ENCODE measurements around the gene STPG4. TPM values are rescaled to one million over a fixed set of nuclear protein-coding genes. Genes with fewer than 3 reads are reported as not detected.

STPG4 gene
- total RNA-seq, 1 experiment from 2014 or later = 0.13 TPM

GRCh38 chr2:47075361-47076125 lies 79.6 kb downstream of the STPG4 start:
- Mint-ChIP-seq H3K4me3 (no peak overlapping the region; a peak in 1 of 5 replicates), H3K27me3 (ENCODE audit: low read depth) (no peaks in the 10 kb centered on the region; the same call in 1 of the 2 replicates), H3K4me1 (peaks cover 62 to 70% of the 10 kb centered on the region in 2 experiments), H3K36me3 (ENCODE audit: insufficient read depth in 1 of 3, low read depth in 3 of 3) (peaks cover 0 to 3% (median 0%) of the 10 kb centered on the region in 3 experiments; a peak in 2 of 7 replicates), H3K27ac (peak overlapping the region; percentile 58 to 94 (median 81); a peak in 6 of 7 replicates), H3K9me3 (no peaks in the 10 kb centered on the region)
- Histone ChIP-seq H4K91ac (ENCODE audit: insufficient read length, low read depth, low read length) (peak overlapping the region; percentile 33), H2BK15ac (ENCODE audit: low read depth, low read length) (no peak overlapping the region), H3K27ac (ENCODE audit: insufficient read length, low read depth, low read length) (no peak overlapping the region), H2BK12ac (ENCODE audit: insufficient read length, low read depth, low read length) (no peak overlapping the region), H4K5ac (ENCODE audit: insufficient read length, low read depth, low read length) (no peak overlapping the region), H3K56ac (ENCODE audit: insufficient read length, low read depth, low read length) (no peak overlapping the region), H3K79me2 (ENCODE audit: insufficient read depth, low read length) (no peaks in the 10 kb centered on the region), H3K27me3 (ENCODE audit: insufficient read depth, low read length) (no peaks in the 10 kb centered on the region), H3K18ac (ENCODE audit: insufficient read length, low read depth, low read length) (peak overlapping the region; percentile 62), H3K9me3 (ENCODE audit: control insufficient read depth, low read depth, low read length) (no peaks in the 10 kb centered on the region), H3K4me1 (ENCODE audit: insufficient read depth, low read length) (peaks cover 16% of the 10 kb centered on the region; the same call in 1 of the 2 replicates), H3K9ac (ENCODE audit: extremely low read depth, insufficient read length, low read length) (no peak overlapping the region), H3K4me2 (ENCODE audit: insufficient read depth, insufficient read length, low read length) (no peak overlapping the region), H2BK20ac (ENCODE audit: low read depth, low read length, poor library complexity, severe bottlenecking) (no peak overlapping the region), H2AFZ (ENCODE audit: low read length) (no peak overlapping the region), H2BK120ac (ENCODE audit: low read depth, low read length, poor library complexity, severe bottlenecking) (no peak overlapping the region), H2AK5ac (ENCODE audit: insufficient read length, low read length) (peak overlapping the region; percentile 2), H4K8ac (replicated peaks; ENCODE audit: insufficient read length, low read depth, low read length) (no peak overlapping the region), H2BK5ac (ENCODE audit: insufficient read length, low read length) (no peak overlapping the region), H3K4ac (ENCODE audit: low read depth, low read length) (no peak overlapping the region; the same call in 1 of the 2 replicates), H3K79me1 (ENCODE audit: insufficient read depth, low read depth, low read length, poor library complexity, severe bottlenecking) (no peaks in the 10 kb centered on the region), H3K23ac (ENCODE audit: insufficient read length, low read depth, low read length) (no peak overlapping the region), H3K23me2 (ENCODE audit: insufficient read length, low read depth, low read length, poor library complexity, severe bottlenecking) (no peaks in the 10 kb centered on the region), H3T11ph (ENCODE audit: low read length) (no peak overlapping the region), H3K14ac (ENCODE audit: insufficient read depth, low read length) (peak overlapping the region; percentile 32), H4K20me1 (ENCODE audit: control insufficient read depth, insufficient read depth, insufficient read length) (no peaks in the 10 kb centered on the region)
- TF ChIP-seq, protein P1, sequence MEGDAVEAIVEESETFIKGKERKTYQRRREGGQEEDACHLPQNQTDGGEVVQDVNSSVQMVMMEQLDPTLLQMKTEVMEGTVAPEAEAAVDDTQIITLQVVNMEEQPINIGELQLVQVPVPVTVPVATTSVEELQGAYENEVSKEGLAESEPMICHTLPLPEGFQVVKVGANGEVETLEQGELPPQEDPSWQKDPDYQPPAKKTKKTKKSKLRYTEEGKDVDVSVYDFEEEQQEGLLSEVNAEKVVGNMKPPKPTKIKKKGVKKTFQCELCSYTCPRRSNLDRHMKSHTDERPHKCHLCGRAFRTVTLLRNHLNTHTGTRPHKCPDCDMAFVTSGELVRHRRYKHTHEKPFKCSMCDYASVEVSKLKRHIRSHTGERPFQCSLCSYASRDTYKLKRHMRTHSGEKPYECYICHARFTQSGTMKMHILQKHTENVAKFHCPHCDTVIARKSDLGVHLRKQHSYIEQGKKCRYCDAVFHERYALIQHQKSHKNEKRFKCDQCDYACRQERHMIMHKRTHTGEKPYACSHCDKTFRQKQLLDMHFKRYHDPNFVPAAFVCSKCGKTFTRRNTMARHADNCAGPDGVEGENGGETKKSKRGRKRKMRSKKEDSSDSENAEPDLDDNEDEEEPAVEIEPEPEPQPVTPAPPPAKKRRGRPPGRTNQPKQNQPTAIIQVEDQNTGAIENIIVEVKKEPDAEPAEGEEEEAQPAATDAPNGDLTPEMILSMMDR (conservative IDR thresholded peaks at IDR 0.05) = no peak
- no peak for DNase-seq
- no CpG with 5 or more reads among the region's 6 CpGs for WGBS (ENCODE audit: extremely low coverage, insufficient read length, low lambda C conversion rate)
